GM23338 (cell line): ENCODE data around the gene GRM4.

ENCODE experiments used
- CREB1 ChIP-seq: fragments of 250-450 bp; sonication (Bioruptor Pico); IDR thresholded peaks from 2 replicates; pipeline ENCODE4 v1.5.0; 2020; ENCODE audit warnings: low read depth, mild to moderate bottlenecking, moderate library complexity
- EZH2 ChIP-seq: fragments of 200-600 bp; sonication (generic); IDR thresholded peaks from one replicate; pipeline ENCODE4 v1.8.0; 2017; ENCODE audit warnings: antibody characterized with exemption, mild to moderate bottlenecking, low read depth; ENCODE audit not compliant: unreplicated experiment
- EZH2phosphoT487 ChIP-seq: fragments of 200-600 bp; sonication (generic); IDR thresholded peaks from one replicate; pipeline ENCODE4 v1.8.1; 2018; ENCODE audit warnings: antibody characterized with exemption; ENCODE audit not compliant: unreplicated experiment
- JUNB ChIP-seq: IDR thresholded peaks from one replicate; pipeline ENCODE4 v1.6.1; 2016; ENCODE audit warnings: antibody characterized with exemption; ENCODE audit not compliant: unreplicated experiment
- POLR2AphosphoS5 ChIP-seq: IDR thresholded peaks from 2 replicates; pipeline ENCODE4 v1.6.1; 2016; ENCODE audit warnings: antibody characterized with exemption, low read depth
- ZNF114 ChIP-seq: fragments of 250-450 bp; sonication (Bioruptor Pico); IDR thresholded peaks from 2 replicates; pipeline ENCODE4 v1.5.0; 2020; ENCODE audit warnings: mild to moderate bottlenecking, moderate library complexity
- ZNF331 ChIP-seq: fragments of 250-450 bp; sonication (Bioruptor Pico); IDR thresholded peaks from 2 replicates; pipeline ENCODE4 v1.5.0; 2020; ENCODE audit warnings: low read depth, mild to moderate bottlenecking, moderate library complexity
- ZNF462 ChIP-seq: fragments of 250-450 bp; sonication (Bioruptor Pico); IDR thresholded peaks from 2 replicates; pipeline ENCODE4 v1.5.0; 2020; ENCODE audit warnings: mild to moderate bottlenecking, moderate library complexity
- TF ChIP-seq, protein P1 (sequence below), 2 experiments: fragments of 200-600 bp in 1 of 2; sonication (generic) in 1 of 2; conservative IDR thresholded peaks; 2 replicates each; pipeline versions ENCODE4 v1.5.1 to v1.6.1; 2016 to 2017; ENCODE audit warnings: antibody characterized with exemption in 2 of 2, low read depth in 2 of 2, mild to moderate bottlenecking in 2 of 2, moderate library complexity in 1 of 2
- TF ChIP-seq, protein P2 (sequence below): IDR thresholded peaks from 2 replicates; pipeline ENCODE4 v1.6.1; 2016; ENCODE audit warnings: antibody characterized with exemption
- TF ChIP-seq, protein P3 (sequence below): IDR thresholded peaks from one replicate; pipeline ENCODE4 v1.6.1; 2018; ENCODE audit warnings: antibody characterized with exemption; ENCODE audit not compliant: unreplicated experiment

DNA sequence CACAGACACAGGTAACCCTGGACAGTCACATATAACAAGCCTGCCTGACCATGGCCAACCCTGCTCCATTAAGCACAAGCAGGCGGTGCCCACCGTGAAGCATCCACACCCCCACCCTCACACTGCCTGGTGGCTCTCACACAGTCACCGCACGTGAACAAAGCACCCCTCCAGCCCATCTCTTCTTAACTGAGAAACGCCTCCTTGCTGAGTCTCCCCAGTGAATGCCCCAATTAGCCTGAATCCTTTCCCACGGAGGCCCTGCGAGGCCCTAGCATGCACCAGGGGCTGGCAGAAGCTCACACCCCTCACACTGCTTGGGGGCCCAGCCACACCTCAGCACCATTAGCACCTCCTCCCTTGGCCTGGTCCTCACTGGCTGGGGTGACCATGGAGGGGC lies 72.3 kb downstream of the GRM4 start:
- TF ChIP-seq, protein P1, sequence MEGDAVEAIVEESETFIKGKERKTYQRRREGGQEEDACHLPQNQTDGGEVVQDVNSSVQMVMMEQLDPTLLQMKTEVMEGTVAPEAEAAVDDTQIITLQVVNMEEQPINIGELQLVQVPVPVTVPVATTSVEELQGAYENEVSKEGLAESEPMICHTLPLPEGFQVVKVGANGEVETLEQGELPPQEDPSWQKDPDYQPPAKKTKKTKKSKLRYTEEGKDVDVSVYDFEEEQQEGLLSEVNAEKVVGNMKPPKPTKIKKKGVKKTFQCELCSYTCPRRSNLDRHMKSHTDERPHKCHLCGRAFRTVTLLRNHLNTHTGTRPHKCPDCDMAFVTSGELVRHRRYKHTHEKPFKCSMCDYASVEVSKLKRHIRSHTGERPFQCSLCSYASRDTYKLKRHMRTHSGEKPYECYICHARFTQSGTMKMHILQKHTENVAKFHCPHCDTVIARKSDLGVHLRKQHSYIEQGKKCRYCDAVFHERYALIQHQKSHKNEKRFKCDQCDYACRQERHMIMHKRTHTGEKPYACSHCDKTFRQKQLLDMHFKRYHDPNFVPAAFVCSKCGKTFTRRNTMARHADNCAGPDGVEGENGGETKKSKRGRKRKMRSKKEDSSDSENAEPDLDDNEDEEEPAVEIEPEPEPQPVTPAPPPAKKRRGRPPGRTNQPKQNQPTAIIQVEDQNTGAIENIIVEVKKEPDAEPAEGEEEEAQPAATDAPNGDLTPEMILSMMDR (conservative IDR thresholded peaks at IDR 0.05; ENCODE audit: low read depth in 2 of 2) = no peak
- TF ChIP-seq, protein P2, sequence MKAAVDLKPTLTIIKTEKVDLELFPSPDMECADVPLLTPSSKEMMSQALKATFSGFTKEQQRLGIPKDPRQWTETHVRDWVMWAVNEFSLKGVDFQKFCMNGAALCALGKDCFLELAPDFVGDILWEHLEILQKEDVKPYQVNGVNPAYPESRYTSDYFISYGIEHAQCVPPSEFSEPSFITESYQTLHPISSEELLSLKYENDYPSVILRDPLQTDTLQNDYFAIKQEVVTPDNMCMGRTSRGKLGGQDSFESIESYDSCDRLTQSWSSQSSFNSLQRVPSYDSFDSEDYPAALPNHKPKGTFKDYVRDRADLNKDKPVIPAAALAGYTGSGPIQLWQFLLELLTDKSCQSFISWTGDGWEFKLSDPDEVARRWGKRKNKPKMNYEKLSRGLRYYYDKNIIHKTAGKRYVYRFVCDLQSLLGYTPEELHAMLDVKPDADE = no peak
- TF ChIP-seq EZH2 (no peak), EZH2phosphoT487 (no peak), POLR2AphosphoS5 (no peak), ZNF462 (CRISPR knock-in tag) (no peak), JUNB (no peak), CREB1 (CRISPR knock-in tag) (no peak), ZNF331 (CRISPR knock-in tag) (no peak), ZNF114 (CRISPR knock-in tag) (no peak)
- TF ChIP-seq, protein P3, sequence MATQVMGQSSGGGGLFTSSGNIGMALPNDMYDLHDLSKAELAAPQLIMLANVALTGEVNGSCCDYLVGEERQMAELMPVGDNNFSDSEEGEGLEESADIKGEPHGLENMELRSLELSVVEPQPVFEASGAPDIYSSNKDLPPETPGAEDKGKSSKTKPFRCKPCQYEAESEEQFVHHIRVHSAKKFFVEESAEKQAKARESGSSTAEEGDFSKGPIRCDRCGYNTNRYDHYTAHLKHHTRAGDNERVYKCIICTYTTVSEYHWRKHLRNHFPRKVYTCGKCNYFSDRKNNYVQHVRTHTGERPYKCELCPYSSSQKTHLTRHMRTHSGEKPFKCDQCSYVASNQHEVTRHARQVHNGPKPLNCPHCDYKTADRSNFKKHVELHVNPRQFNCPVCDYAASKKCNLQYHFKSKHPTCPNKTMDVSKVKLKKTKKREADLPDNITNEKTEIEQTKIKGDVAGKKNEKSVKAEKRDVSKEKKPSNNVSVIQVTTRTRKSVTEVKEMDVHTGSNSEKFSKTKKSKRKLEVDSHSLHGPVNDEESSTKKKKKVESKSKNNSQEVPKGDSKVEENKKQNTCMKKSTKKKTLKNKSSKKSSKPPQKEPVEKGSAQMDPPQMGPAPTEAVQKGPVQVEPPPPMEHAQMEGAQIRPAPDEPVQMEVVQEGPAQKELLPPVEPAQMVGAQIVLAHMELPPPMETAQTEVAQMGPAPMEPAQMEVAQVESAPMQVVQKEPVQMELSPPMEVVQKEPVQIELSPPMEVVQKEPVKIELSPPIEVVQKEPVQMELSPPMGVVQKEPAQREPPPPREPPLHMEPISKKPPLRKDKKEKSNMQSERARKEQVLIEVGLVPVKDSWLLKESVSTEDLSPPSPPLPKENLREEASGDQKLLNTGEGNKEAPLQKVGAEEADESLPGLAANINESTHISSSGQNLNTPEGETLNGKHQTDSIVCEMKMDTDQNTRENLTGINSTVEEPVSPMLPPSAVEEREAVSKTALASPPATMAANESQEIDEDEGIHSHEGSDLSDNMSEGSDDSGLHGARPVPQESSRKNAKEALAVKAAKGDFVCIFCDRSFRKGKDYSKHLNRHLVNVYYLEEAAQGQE = no peak
